DLD1 (cell line): Measurements from ENCODE around the gene EXOSC7.
"Not testable (repeated sequence)": the region's sequence is repeated elsewhere in the genome, so short reads cannot be mapped to it uniquely, and the experiment has no call there.

Experiments used
- in situ Hi-C: cut with HindIII; loops from 2 replicates; pipeline ENCODE4 v1.10.0; 2017; ENCODE audit warnings: low sequenced_read_pairs

Gene EXOSC7

GRCh38 chr3:44976002-44976815 lies at the start of gene EXOSC7, which contains the start of gene ZDHHC3:
TSS of gene EXOSC7 (plus strand) at chr3:44976244. CDS start at chr3:44976278, 34 bp downstream.
TSS of gene ZDHHC3 (minus strand) at chr3:44976174. CDS start at chr3:44959436, 16,738 bp downstream.
- in situ Hi-C loops, result no loop called here

- in situ Hi-C loops, result no loop called here
Measured at GRCh38 chr3:44926921-44927320, 49.1 kb upstream of the EXOSC7 start.

GRCh38 chr3:44927371-44927770 lies 48.7 kb upstream of the EXOSC7 start:
- in situ Hi-C loops, result no loop called here

GRCh38 chr3:44929782-44930181 lies 46.3 kb upstream of the EXOSC7 start:
- in situ Hi-C loops, result no loop called here

GRCh38 chr3:44930911-44931310 lies 45.1 kb upstream of the EXOSC7 start:
- in situ Hi-C loops, result no loop called here

- in situ Hi-C loops, result no loop called here
Measured at GRCh38 chr3:44931791-44932190, 44.3 kb upstream of the EXOSC7 start.

- in situ Hi-C loops, result no loop called here
Measured at GRCh38 chr3:44932271-44932670, 43.8 kb upstream of the EXOSC7 start.

GRCh38 chr3:44932986-44933944 lies 42.8 kb upstream of the EXOSC7 start:
- in situ Hi-C loops, result no loop called here

- in situ Hi-C loops, result no loop called here
Measured at GRCh38 chr3:44939581-44940036, 36.4 kb upstream of the EXOSC7 start.

GRCh38 chr3:44942202-44942921 lies 33.7 kb upstream of the EXOSC7 start:
- in situ Hi-C loops, result no loop called here

GRCh38 chr3:44948239-44948638 lies 27.8 kb upstream of the EXOSC7 start:
- in situ Hi-C loops, result no loop called here

- in situ Hi-C loops, result not testable (repeated sequence)
Measured at GRCh38 chr3:44949770-44950169, 26.3 kb upstream of the EXOSC7 start.

GRCh38 chr3:44950275-44950734 lies 25.7 kb upstream of the EXOSC7 start:
- in situ Hi-C loops, result no loop called here

- in situ Hi-C loops, result no loop called here
Measured at GRCh38 chr3:44952689-44953088, 23.4 kb upstream of the EXOSC7 start.

- in situ Hi-C loops, result no loop called here
Measured at GRCh38 chr3:44954304-44954703, 21.7 kb upstream of the EXOSC7 start.

GRCh38 chr3:44954962-44955361 lies 21.1 kb upstream of the EXOSC7 start:
- in situ Hi-C loops, result no loop called here

- in situ Hi-C loops, result no loop called here
Measured at GRCh38 chr3:44955917-44956316, 20.1 kb upstream of the EXOSC7 start.

GRCh38 chr3:44957986-44958385 lies 18.1 kb upstream of the EXOSC7 start:
- in situ Hi-C loops, result no loop called here

- in situ Hi-C loops, result no loop called here
Measured at GRCh38 chr3:44958386-44958785, 17.7 kb upstream of the EXOSC7 start.

- in situ Hi-C loops, result no loop called here
Measured at GRCh38 chr3:44960387-44961026, 15.5 kb upstream of the EXOSC7 start.
